IMR-90 (cell line): ENCODE measurements around the gene KRIT1. TPM values are rescaled to one million over a fixed set of nuclear protein-coding genes. Genes with fewer than 3 reads are reported as not detected.

ENCODE experiments used
- ATAC-seq: fragments of 200-7000 bp; cut with Tn5 transposase; 2 replicates; pipeline ENCODE4 v1.9.1; 2020; ENCODE audit warnings: low read depth, mild to moderate bottlenecking, moderate library complexity
- BruUV-seq: library from RNA; stranded (reverse); fragments of 400-500 nt; replicated peaks from 2 replicates; lab custom pipeline; 2021; lab: Mats Ljungman, UMichigan
- CTCF ChIA-PET: fragments of 300-600 bp; formaldehyde crosslinking; extraction: SDS; loops from one replicate; lab custom pipeline; 2021; ENCODE audit warnings: antibody characterized with exemption; lab: Yijun Ruan, JAX
- POLR2A ChIA-PET: fragments of 300-600 bp; sonication (Branson Sonifier 250); formaldehyde crosslinking; loops from one replicate; lab custom pipeline; 2022; ENCODE audit warnings: antibody characterized with exemption; ENCODE audit not compliant: unreplicated experiment; lab: Charles Lee
- DNase-seq: peaks from one replicate; pipeline ENCODE4 v3.0.0; 2013
- H2AFZ ChIP-seq: replicated peaks from 2 replicates; pipeline ENCODE3; 2013; ENCODE audit warnings: low read length, mild to moderate bottlenecking; ENCODE audit not compliant: poor library complexity
- H2AK5ac ChIP-seq: 2 replicates; pipeline ENCODE4 v1.6.1; 2013; ENCODE audit warnings: low read depth, low read length, inconsistent platforms
- H2AK9ac ChIP-seq: replicated peaks from 2 replicates; pipeline ENCODE3; 2013; ENCODE audit warnings: mild to moderate bottlenecking, low read depth, low read length, moderate library complexity; ENCODE audit not compliant: poor library complexity
- H2BK120ac ChIP-seq: 2 replicates; pipeline ENCODE4 v1.6.1; 2013; ENCODE audit warnings: low read depth, low read length, inconsistent platforms
- H2BK15ac ChIP-seq: 3 replicates; pipeline ENCODE4 v1.6.1; 2013; ENCODE audit warnings: low read depth, low read length, inconsistent platforms
- H2BK20ac ChIP-seq: 2 replicates; pipeline ENCODE4 v1.6.1; 2013; ENCODE audit warnings: low read depth, mild to moderate bottlenecking, inconsistent platforms, low read length, moderate library complexity
- H2BK5ac ChIP-seq: 2 replicates; pipeline ENCODE4 v1.6.1; 2013; ENCODE audit warnings: mild to moderate bottlenecking, low read depth, low read length, inconsistent platforms; ENCODE audit not compliant: poor library complexity, severe bottlenecking
- H3K14ac ChIP-seq: replicated peaks from 2 replicates; pipeline ENCODE4 v1.6.1; 2013; ENCODE audit warnings: low read depth, low read length, inconsistent platforms
- H3K18ac ChIP-seq: 2 replicates; pipeline ENCODE4 v1.6.1; 2013; ENCODE audit warnings: low read depth, low read length, control low read depth
- H3K23ac ChIP-seq: 2 replicates; pipeline ENCODE4 v1.6.1; 2013; ENCODE audit warnings: low read depth, low read length, inconsistent platforms
- H3K27ac ChIP-seq: 2 replicates; pipeline ENCODE4 v1.5.1; 2013; ENCODE audit warnings: mild to moderate bottlenecking, control low read depth, low read length; ENCODE audit not compliant: insufficient read depth
- H3K27me3 ChIP-seq: 2 replicates; pipeline ENCODE4 v1.6.1; 2013; ENCODE audit warnings: low read length; ENCODE audit not compliant: control insufficient read depth, insufficient read depth
- H3K36me3 ChIP-seq: 2 replicates; pipeline ENCODE4 v1.6.1; 2013; ENCODE audit warnings: low read length, mixed read lengths; ENCODE audit not compliant: control insufficient read depth, insufficient read depth
- H3K4ac ChIP-seq: 2 replicates; pipeline ENCODE4 v1.6.1; 2013; ENCODE audit warnings: low read depth, low read length, inconsistent platforms
- H3K4me1 ChIP-seq: 2 replicates; pipeline ENCODE4 v1.6.1; 2013; ENCODE audit warnings: low read length, mixed read lengths; ENCODE audit not compliant: control insufficient read depth, insufficient read depth
- H3K4me2 ChIP-seq: 2 replicates; pipeline ENCODE4 v1.6.1; 2013; ENCODE audit warnings: low read depth, mild to moderate bottlenecking, control low read depth, low read length, moderate library complexity
- H3K4me3 ChIP-seq: 2 replicates; pipeline ENCODE4 v1.5.1; 2013; ENCODE audit warnings: low read depth, mild to moderate bottlenecking, control low read depth, low read length, moderate library complexity; ENCODE audit not compliant: insufficient read depth
- H3K56ac ChIP-seq: 2 replicates; pipeline ENCODE4 v1.6.1; 2013; ENCODE audit warnings: low read length, inconsistent platforms; ENCODE audit not compliant: insufficient read depth; ENCODE audit errors: extremely low read depth
- H3K79me1 ChIP-seq, 2 experiments: 2 replicates each; pipeline ENCODE4 v1.6.1; 2013; ENCODE audit warnings: low read length in 2 of 2, inconsistent platforms in 1 of 2, low read depth in 1 of 2
- H3K9ac ChIP-seq: 2 replicates; pipeline ENCODE4 v1.6.1; 2013; ENCODE audit warnings: low read depth, low read length, control low read depth
- H3K9me1 ChIP-seq: 2 replicates; pipeline ENCODE4 v1.6.1; 2013; ENCODE audit warnings: low read length, inconsistent platforms; ENCODE audit not compliant: insufficient read depth
- H3K9me3 ChIP-seq: 2 replicates; pipeline ENCODE4 v1.6.1; 2013; ENCODE audit warnings: low read length; ENCODE audit not compliant: control insufficient read depth, insufficient read depth
- H4K20me1 ChIP-seq: 2 replicates; pipeline ENCODE4 v1.6.1; 2013; ENCODE audit warnings: low read length, inconsistent platforms; ENCODE audit not compliant: insufficient read depth
- H4K5ac ChIP-seq: 2 replicates; pipeline ENCODE4 v1.6.1; 2013; ENCODE audit warnings: mild to moderate bottlenecking, low read depth, low read length, control low read depth
- H4K8ac ChIP-seq, 2 experiments: 2 replicates each; pipeline ENCODE4 v1.6.1; 2013; ENCODE audit warnings: low read depth in 2 of 2, low read length in 2 of 2, control low read depth in 1 of 2, inconsistent platforms in 1 of 2
- H4K91ac ChIP-seq: 2 replicates; pipeline ENCODE4 v1.6.1; 2013; ENCODE audit warnings: low read depth, low read length, inconsistent platforms; ENCODE audit not compliant: insufficient read depth
- BHLHE40 ChIP-seq: fragments of 150-350 bp; IDR thresholded peaks from 2 replicates; pipeline ENCODE4 v1.6.1; 2016; ENCODE audit warnings: mild to moderate bottlenecking, low read depth, low read length
- CHD1 ChIP-seq: IDR thresholded peaks from 2 replicates; pipeline ENCODE4 v1.6.1; 2012; ENCODE audit warnings: low read depth, low read length, improper control_type of control experiment
- FOS ChIP-seq: fragments of 150-350 bp; IDR thresholded peaks from 2 replicates; pipeline ENCODE4 v1.6.1; 2016; ENCODE audit warnings: low read depth, low read length
- MAFK ChIP-seq: IDR thresholded peaks from 2 replicates; pipeline ENCODE4 v1.6.1; 2012; ENCODE audit warnings: low read depth, low read length, improper control_type of control experiment
- MAZ ChIP-seq: IDR thresholded peaks from 2 replicates; pipeline ENCODE4 v1.6.1; 2012; ENCODE audit warnings: low read depth, mild to moderate bottlenecking, low read length, improper control_type of control experiment, moderate library complexity, borderline replicate concordance
- MXI1 ChIP-seq: IDR thresholded peaks from 2 replicates; pipeline ENCODE4 v1.6.1; 2012; ENCODE audit warnings: low read depth, mild to moderate bottlenecking, low read length, moderate library complexity, borderline replicate concordance
- NFE2L2 ChIP-seq: fragments of 150-350 bp; IDR thresholded peaks from 2 replicates; pipeline ENCODE4 v1.6.1; 2016; ENCODE audit warnings: low read depth, mild to moderate bottlenecking, low read length
- RCOR1 ChIP-seq: IDR thresholded peaks from 2 replicates; pipeline ENCODE4 v1.6.1; 2012; ENCODE audit warnings: mild to moderate bottlenecking, low read length, improper control_type of control experiment; ENCODE audit not compliant: insufficient replicate concordance
- RFX5 ChIP-seq: IDR thresholded peaks from 2 replicates; pipeline ENCODE4 v1.8.0; 2012; ENCODE audit warnings: low read depth, mild to moderate bottlenecking, low read length, moderate library complexity
- WGBS, 2 experiments: methylation state at CpG; one replicate each; pipeline versions ENCODE4 v1.1.5 to v1.1.7; 2013; ENCODE audit warnings: missing lambda C conversion rate in 2 of 2; ENCODE audit not compliant: insufficient read length in 1 of 2; ENCODE audit errors: extremely low coverage in 2 of 2; 5-methylcytosine and 5-hydroxymethylcytosine counted together
- dilution Hi-C: fragments of 300-500 bp; cut with HindIII; formaldehyde crosslinking; loops from one replicate; pipeline ENCODE4 v1.14.3; 2018; ENCODE audit warnings: low sequenced_read_pairs; ENCODE audit not compliant: unreplicated experiment
- in situ Hi-C: fragments of 300-500 bp; cut with MboI; formaldehyde crosslinking; loops from 3 replicates; pipeline ENCODE4 v1.14.3; 2019; ENCODE audit warnings: low sequenced_read_pairs, inconsistent platforms, mixed read lengths
- intact Hi-C: fragments of 100-400 bp; cut with micrococcal nuclease; formaldehyde crosslinking; loops from 2 replicates; pipeline ENCODE4 v1.10.0; 2022
- polyA plus RNA-seq, 3 experiments: library from polyadenylated mRNA; depleted of rRNA; stranded (reverse); fragments of >200 nt; gene quantifications; 2 replicates each; pipeline ENCODE4 v1.2.3, GENCODE V29; 2012; ENCODE audit warnings: low replicate concordance in 1 of 3
- total RNA-seq: library from RNA; depleted of rRNA; stranded (reverse); fragments of >200 nt; gene quantifications from 2 replicates; pipeline ENCODE4 v1.2.3, GENCODE V29; 2012
- TF ChIP-seq, protein P1 (sequence below): conservative IDR thresholded peaks from 2 replicates; pipeline ENCODE4 v1.5.1; 2012; ENCODE audit warnings: mild to moderate bottlenecking, low read depth, low read length, improper control_type of control experiment

KRIT1 gene
- total and polyA plus RNA-seq, 2 of the 4 experiments (the other 2 are of a cell fraction) = 22.9 to 38.2 TPM

DNA sequence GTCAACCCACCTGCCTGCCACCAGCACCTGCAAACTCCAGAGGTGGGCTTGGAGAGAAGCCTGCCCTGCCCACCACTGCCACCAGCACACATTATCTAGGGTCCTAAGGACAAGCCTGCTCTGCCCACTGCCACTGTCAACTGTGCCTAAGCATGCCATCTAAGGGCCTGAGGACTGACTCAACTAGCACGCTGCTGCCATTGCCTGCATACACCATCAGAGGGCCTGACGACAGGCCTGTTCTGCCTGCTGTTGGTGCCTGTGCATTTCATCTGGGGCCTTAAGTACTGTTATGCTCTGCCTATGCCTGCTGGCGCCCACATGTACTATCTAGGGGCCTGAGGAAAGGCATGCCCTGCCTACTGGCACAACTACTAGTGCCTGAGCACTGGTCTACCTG lies 39.7 kb downstream of the KRIT1 start:
- no peak overlapping the region for H3K23ac ChIP-seq
- no peak overlapping the region for H2AK9ac ChIP-seq
- in situ Hi-C loops (no loop called here), dilution Hi-C loops (no loop called here), intact Hi-C loops (no loop called here)
- DNase-seq (no peak), ATAC-seq (no peak)
- CTCF ChIA-PET = no interaction called here
- H3K9ac ChIP-seq = no peak overlapping the region
- H3K9me1 ChIP-seq = no peaks in the 10 kb centered on the region
- no peaks in the 10 kb centered on the region for H4K20me1 ChIP-seq
- H3K36me3 ChIP-seq = peaks cover 15% of the 10 kb centered on the region
- no peaks in the 10 kb centered on the region for H3K27me3 ChIP-seq
- no peak overlapping the region for H3K56ac ChIP-seq
- H3K4me1 ChIP-seq = no peaks in the 10 kb centered on the region
- no TSS peak for BruUV-seq
- H2BK120ac ChIP-seq = no peak overlapping the region
- H2AFZ ChIP-seq = no peak overlapping the region
- no peak overlapping the region for H2BK15ac ChIP-seq
- no peak overlapping the region for H3K14ac ChIP-seq
- peaks cover 4 to 8% of the 10 kb centered on the region in 2 experiments; a peak in 2 of 4 replicates for H3K79me1 ChIP-seq
- no peak overlapping the region for H3K4ac ChIP-seq
- H3K4me2 ChIP-seq = no peak overlapping the region
- no peaks in the 10 kb centered on the region for H3K9me3 ChIP-seq
- no peak overlapping the region for H2BK20ac ChIP-seq
- H3K4me3 ChIP-seq = no peak overlapping the region
- H3K18ac ChIP-seq = no peak overlapping the region
- TF ChIP-seq, protein P1, sequence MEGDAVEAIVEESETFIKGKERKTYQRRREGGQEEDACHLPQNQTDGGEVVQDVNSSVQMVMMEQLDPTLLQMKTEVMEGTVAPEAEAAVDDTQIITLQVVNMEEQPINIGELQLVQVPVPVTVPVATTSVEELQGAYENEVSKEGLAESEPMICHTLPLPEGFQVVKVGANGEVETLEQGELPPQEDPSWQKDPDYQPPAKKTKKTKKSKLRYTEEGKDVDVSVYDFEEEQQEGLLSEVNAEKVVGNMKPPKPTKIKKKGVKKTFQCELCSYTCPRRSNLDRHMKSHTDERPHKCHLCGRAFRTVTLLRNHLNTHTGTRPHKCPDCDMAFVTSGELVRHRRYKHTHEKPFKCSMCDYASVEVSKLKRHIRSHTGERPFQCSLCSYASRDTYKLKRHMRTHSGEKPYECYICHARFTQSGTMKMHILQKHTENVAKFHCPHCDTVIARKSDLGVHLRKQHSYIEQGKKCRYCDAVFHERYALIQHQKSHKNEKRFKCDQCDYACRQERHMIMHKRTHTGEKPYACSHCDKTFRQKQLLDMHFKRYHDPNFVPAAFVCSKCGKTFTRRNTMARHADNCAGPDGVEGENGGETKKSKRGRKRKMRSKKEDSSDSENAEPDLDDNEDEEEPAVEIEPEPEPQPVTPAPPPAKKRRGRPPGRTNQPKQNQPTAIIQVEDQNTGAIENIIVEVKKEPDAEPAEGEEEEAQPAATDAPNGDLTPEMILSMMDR = no peak
- no peak for TF ChIP-seq RCOR1
- TF ChIP-seq CHD1 = no peak
- TF ChIP-seq FOS = no peak
- TF ChIP-seq BHLHE40 = no peak
- no peak for TF ChIP-seq NFE2L2
- no peak for TF ChIP-seq MAZ
- TF ChIP-seq MXI1 = no peak
- no peak for TF ChIP-seq RFX5
- TF ChIP-seq MAFK = no peak
- H3K27ac ChIP-seq = no peak overlapping the region
- POLR2A ChIA-PET = no interaction called here
- H4K8ac ChIP-seq = no peak overlapping the region
- no peak overlapping the region for H2AK5ac ChIP-seq
- no peak overlapping the region for H2BK5ac ChIP-seq
- H4K5ac ChIP-seq = no peak overlapping the region
- H4K91ac ChIP-seq = no peak overlapping the region
- no CpG with 5 or more reads among the region's 3 CpGs for WGBS, 2 experiments
